DLD1 (cell line): ENCODE results near the gene GAGE1.
"Not testable (repeated sequence)": the region's sequence is repeated elsewhere in the genome, so short reads cannot be mapped to it uniquely, and the experiment has no call there.

ENCODE experiments used
- in situ Hi-C: cut with HindIII; loops from 2 replicates; pipeline ENCODE4 v1.10.0; 2017; ENCODE audit warnings: low sequenced_read_pairs

The GAGE1 gene, protein sequence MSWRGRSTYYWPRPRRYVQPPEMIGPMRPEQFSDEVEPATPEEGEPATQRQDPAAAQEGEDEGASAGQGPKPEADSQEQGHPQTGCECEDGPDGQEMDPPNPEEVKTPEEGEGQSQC

DNA sequence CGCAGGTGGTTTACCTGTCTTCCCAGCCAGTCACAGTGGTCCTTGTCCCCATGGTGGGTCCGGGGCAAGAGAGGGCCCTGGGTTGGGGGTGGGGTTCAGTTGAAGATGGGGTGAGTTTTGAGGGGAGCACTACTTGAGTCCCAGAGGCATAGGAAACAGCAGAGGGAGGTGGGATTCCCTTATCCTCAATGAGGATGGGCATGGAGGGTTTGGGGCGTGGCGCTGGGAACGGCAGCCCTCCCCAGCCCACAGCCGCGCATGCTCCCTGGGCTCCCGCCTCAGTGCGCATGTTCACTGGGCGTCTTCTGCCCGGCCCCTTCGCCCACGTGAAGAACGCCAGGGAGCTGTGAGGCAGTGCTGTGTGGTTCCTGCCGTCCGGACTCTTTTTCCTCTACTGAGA is at the start of gene GAGE1:
Gene GAGE1 (plus strand): TSS at position 301 of the 400 bp plus-strand sequence. CDS start 1,155 bp downstream, outside the sequence.
- in situ Hi-C loops: not testable (repeated sequence)

DNA sequence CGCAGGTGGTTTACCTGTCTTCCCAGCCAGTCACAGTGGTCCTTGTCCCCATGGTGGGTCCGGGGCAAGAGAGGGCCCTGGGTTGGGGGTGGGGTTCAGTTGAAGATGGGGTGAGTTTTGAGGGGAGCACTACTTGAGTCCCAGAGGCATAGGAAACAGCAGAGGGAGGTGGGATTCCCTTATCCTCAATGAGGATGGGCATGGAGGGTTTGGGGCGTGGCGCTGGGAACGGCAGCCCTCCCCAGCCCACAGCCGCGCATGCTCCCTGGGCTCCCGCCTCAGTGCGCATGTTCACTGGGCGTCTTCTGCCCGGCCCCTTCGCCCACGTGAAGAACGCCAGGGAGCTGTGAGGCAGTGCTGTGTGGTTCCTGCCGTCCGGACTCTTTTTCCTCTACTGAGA is 47.8 kb upstream of the GAGE1 start, which contains the start of gene GAGE12E:
Gene GAGE12E (plus strand): TSS at position 301 of the 400 bp plus-strand sequence. CDS start 1,155 bp downstream, outside the sequence.
- in situ Hi-C loops: not testable (repeated sequence)

DNA sequence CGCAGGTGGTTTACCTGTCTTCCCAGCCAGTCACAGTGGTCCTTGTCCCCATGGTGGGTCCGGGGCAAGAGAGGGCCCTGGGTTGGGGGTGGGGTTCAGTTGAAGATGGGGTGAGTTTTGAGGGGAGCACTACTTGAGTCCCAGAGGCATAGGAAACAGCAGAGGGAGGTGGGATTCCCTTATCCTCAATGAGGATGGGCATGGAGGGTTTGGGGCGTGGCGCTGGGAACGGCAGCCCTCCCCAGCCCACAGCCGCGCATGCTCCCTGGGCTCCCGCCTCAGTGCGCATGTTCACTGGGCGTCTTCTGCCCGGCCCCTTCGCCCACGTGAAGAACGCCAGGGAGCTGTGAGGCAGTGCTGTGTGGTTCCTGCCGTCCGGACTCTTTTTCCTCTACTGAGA is 38.3 kb upstream of the GAGE1 start, which contains the start of gene GAGE12F:
Gene GAGE12F (plus strand): TSS at position 301 of the 400 bp plus-strand sequence. CDS start 1,155 bp downstream, outside the sequence.
- in situ Hi-C loops: not testable (repeated sequence)

DNA sequence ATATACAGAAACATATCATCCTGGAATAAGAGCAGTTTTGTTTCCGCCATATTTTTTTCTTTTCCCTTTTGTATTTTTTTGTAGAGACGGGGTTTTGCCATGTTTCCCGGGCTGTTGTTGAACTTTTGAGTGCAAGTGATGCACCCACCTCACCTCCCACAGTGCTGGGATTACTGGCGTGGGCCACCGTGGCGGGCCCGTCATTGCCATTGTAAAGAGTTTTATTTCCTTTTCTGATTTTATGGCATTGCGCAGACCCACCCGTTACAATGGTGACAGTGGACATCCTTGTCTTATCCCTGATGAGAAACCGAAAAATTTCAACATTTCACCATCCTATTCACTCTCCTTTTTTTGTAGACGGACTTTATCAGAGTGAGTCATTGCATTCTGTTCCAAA is 30.1 kb upstream of the GAGE1 start:
- in situ Hi-C loops: not testable (repeated sequence)

DNA sequence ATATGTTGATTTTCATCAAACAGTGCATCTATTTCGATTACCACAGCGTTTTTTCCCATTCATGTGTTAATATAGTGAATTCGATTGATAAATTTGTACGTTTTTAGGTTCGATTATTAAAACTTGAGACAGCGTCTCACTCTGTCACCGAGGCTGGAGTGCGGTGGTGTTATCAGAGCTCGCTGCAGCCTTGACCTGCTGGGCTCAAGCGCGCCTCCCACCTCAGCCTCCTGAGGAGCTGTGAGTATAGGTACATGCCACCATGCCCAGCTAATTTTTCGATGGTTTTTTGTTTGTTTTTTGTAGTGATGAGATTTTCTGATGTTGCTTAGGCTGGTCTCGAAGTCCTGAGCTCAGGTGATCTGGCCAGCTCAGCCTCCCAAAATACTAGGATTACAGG is 29.7 kb upstream of the GAGE1 start:
- in situ Hi-C loops: not testable (repeated sequence)

DNA sequence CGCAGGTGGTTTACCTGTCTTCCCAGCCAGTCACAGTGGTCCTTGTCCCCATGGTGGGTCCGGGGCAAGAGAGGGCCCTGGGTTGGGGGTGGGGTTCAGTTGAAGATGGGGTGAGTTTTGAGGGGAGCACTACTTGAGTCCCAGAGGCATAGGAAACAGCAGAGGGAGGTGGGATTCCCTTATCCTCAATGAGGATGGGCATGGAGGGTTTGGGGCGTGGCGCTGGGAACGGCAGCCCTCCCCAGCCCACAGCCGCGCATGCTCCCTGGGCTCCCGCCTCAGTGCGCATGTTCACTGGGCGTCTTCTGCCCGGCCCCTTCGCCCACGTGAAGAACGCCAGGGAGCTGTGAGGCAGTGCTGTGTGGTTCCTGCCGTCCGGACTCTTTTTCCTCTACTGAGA is 28.7 kb upstream of the GAGE1 start, which contains the start of gene GAGE12G:
Gene GAGE12G (plus strand): TSS at position 301 of the 400 bp plus-strand sequence. CDS start 1,155 bp downstream, outside the sequence.
- in situ Hi-C loops: not testable (repeated sequence)

DNA sequence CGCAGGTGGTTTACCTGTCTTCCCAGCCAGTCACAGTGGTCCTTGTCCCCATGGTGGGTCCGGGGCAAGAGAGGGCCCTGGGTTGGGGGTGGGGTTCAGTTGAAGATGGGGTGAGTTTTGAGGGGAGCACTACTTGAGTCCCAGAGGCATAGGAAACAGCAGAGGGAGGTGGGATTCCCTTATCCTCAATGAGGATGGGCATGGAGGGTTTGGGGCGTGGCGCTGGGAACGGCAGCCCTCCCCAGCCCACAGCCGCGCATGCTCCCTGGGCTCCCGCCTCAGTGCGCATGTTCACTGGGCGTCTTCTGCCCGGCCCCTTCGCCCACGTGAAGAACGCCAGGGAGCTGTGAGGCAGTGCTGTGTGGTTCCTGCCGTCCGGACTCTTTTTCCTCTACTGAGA is 19.2 kb upstream of the GAGE1 start, which contains the start of gene GAGE12H:
Gene GAGE12H (plus strand): TSS at position 301 of the 400 bp plus-strand sequence. CDS start 1,155 bp downstream, outside the sequence.
- in situ Hi-C loops: not testable (repeated sequence)

DNA sequence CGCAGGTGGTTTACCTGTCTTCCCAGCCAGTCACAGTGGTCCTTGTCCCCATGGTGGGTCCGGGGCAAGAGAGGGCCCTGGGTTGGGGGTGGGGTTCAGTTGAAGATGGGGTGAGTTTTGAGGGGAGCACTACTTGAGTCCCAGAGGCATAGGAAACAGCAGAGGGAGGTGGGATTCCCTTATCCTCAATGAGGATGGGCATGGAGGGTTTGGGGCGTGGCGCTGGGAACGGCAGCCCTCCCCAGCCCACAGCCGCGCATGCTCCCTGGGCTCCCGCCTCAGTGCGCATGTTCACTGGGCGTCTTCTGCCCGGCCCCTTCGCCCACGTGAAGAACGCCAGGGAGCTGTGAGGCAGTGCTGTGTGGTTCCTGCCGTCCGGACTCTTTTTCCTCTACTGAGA is 9.6 kb upstream of the GAGE1 start, which contains the start of gene GAGE2A:
Gene GAGE2A (plus strand): TSS at position 301 of the 400 bp plus-strand sequence. CDS start 1,155 bp downstream, outside the sequence.
- in situ Hi-C loops: not testable (repeated sequence)

DNA sequence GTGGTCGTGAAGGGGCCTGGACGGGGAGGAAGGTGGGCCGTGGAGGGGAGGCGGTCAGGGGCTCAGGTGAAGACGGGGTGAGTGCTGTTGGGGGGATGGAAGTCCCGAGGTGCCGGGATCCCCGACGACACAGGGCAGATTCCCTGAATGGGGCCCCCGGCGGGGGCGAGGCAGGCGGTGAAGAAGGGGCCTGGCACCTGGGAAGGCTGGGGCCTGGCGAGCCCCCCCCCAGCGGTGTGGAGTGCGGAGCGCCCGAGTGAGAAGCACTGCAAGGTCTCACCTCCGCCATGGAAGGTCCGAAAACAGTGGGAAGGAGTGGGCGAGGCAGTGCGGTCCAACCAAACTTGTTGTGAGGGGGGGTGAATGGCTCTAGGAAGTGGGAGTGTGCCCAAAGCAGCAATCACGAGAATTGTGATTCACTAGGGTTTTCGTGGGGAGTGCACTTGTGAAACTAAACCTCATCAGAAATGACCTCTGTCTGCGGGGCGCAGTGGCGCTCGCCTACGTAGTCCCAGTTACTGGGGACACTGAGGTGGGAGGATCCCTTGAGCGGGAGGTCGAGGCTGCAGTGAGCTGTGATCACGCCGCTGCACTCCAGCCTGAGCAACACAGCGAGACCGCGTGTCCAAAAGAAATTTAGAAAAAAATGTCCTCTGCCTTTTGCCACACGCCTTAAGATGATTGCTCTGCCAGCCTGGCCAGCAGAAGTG is 8.9 kb upstream of the GAGE1 start:
- in situ Hi-C loops: not testable (repeated sequence)

DNA sequence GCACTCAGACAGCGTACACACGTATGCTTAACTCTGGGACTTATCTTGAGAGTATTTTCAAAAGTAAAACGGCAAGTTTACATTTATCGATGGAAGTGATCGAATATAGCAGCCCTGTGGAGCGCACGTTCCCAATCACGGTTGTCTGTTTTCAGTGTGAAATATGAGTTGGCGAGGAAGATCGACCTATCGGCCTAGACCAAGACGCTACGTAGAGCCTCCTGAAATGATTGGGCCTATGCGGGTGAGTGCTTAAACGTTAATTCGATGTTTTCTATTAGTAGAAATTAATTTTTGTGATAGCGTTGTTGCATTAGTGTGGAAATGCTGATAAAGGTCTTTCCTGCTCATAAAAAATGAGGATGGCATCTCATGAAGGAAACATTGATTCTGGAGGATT is 8.3 kb upstream of the GAGE1 start:
- in situ Hi-C loops: not testable (repeated sequence)

DNA sequence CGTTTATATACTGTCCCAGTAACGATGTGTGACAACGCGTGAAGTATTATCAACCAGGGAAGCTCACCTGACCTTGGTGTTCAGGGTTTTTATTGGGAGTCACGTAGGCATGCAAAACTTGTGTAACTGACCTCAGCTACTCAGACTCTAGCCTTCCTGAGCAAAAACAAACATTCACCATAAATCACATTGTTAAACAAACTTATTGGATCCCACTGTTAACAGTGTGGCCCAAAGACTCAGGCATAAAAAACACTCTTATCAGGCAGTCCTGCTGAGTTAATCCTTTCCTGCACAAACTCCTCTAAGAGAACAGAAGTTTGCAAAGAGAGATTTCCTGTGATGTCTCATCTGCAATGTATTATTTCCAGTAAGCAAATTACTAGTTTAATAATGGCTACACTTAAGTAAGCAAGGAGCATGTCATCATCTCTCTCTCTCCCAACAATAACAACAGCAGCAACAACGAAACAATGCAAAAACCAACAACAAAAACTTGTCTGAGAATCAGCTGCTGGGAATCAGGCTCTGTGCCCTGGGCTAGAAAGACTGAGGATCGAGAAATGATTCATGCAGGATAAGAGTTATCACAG is 12.0 kb downstream of the GAGE1 start:
- in situ Hi-C loops: no loop called here

DNA sequence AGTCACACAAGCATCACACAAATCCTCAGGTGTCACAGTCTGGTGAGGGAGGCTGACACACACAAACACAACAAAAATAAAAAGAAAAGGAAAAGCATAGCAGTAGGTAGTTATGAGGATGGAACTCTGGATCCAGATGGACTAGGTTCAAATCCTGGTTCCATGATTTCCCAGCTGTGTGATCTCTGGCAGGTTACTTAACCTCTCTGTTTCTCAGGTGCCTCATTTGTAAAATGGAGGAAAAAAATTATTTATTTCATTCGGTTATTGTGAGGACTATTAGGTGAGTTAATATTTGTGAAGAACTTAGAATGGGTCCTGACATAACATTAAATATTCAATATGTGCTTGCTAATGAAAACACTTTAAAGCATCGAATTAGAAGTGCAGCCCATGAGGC is 19.8 kb downstream of the GAGE1 start:
- in situ Hi-C loops: no loop called here

DNA sequence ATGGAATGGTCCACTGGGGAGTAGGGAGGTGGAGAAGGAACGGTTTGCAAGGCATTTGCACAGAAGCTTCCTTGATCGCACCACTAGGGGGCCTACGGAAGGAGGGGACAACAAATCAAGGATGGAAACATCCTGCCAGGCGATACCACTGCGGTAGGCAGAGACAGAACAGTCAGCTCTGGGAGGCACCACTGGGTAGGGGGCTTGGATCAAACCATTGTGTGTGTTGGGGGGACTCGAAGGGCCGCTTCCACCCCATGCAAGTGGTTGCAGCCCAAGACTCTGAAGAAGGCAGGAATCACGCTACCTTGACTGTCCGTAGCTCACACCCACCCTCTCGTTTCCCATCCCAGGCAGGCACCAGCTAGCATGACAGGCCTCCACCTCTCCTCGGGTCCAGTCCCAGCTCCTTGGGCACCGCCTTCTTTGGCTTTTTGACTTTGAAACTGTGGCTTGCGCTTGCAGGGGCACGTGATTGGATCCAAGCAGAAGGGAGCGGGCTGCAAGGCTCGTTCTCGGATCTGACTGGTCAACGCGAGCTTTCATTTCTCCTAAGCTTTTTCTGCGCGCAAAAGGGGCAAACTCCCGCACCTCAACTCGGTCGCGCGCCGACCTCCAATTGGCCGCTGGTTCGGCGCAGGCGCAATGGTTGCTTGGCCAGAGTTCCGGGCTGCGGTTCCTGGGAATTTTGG is 28.4 kb downstream of the GAGE1 start:
- in situ Hi-C loops: no loop called here

DNA sequence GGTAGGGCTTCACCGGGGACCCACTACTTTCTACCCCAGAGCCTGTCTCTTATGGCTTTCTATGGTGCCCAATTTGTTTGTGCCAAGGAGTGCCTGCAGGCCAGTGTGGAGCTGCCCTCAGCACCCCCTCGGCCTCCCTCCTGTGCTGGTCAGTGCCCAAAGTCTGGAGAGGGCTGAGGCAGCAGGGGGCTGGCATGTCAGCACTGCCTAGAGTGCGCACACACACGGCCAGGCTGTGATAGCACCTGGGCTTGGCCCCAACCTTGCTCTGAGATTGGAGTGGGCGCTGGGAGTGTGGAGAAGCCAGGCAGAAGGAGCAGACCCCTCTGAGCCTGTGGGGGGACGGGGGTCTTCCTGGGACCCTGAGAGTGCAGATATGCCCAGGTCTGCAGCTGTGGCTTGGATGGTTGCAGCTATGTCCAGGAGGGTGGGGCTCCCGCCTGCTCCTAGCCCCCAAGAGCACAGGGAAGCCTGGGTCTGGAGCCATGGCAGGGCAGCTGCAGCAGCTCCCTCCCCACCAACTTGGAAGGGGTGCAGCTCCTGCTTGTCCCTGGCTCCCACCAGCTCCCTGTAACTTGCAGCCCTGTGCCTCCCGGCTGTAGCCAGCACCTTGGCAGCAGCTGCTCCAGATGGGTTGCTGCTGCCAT is 46.3 kb downstream of the GAGE1 start:
- in situ Hi-C loops: no loop called here

DNA sequence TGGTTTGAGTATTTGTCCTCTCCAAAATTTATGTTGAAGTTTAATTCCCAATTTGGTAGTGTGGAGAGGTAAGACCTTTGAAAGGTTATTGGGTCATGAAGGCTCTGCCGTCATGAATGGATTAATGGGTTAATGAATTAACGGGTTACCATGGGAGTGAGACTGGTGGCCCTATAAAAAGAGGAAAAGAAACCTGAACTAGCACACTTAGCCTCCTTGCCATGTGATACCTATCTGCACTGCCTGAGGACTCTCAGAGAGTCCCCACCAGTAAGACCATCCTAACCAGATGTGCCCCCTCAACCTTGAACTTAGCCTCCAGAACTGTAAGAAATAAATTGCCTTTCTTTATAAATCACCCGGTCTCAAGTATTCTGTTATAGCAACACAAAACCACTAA is 57.7 kb downstream of the GAGE1 start:
- in situ Hi-C loops: no loop called here
